ENCODE results near the gene ASRGL1. TPM values are rescaled to one million over a fixed set of nuclear protein-coding genes. Genes with fewer than 3 reads are reported as not detected.

Gene ASRGL1
- total and polyA plus RNA-seq, 8 donors = 2.9 to 82.0 (median 35.3) TPM

- peak; percentile 54 to 95 for DNase-seq
- H3K4me1 ChIP-seq = peaks cover 46 to 76% (median 59%) of the 10 kb centered on the region in 4 donors
- TF ChIP-seq POLR2AphosphoS5 (IDR thresholded peaks at IDR 0.05) = peak; percentile 15 to 66 (median 48)
- TF ChIP-seq CTCF (IDR thresholded peaks at IDR 0.05) = no peak
- peak; percentile 40 for TF ChIP-seq EP300 (IDR thresholded peaks at IDR 0.05)
- H3K27me3 ChIP-seq = no peaks in the 10 kb centered on the region
- WGBS, 5 donors = 6 to 26% (median 25%) methylated on average over 9 of the region's 9 CpGs
- peak overlapping the region in 4 of 5 donors; percentile 80 to 88 (median 82) for H3K27ac ChIP-seq
- intact Hi-C loops (cut with DNase I; ENCODE audit: low total_unique reads) = no loop called here
- H3K4me3 ChIP-seq = no peak overlapping the region
- no peaks in the 10 kb centered on the region for H3K36me3 ChIP-seq
- H3K9me3 ChIP-seq = no peaks in the 10 kb centered on the region
These were observed 63.5 kb downstream of the ASRGL1 start for GRCh38 chr11:62400760-62401159.

DNA sequence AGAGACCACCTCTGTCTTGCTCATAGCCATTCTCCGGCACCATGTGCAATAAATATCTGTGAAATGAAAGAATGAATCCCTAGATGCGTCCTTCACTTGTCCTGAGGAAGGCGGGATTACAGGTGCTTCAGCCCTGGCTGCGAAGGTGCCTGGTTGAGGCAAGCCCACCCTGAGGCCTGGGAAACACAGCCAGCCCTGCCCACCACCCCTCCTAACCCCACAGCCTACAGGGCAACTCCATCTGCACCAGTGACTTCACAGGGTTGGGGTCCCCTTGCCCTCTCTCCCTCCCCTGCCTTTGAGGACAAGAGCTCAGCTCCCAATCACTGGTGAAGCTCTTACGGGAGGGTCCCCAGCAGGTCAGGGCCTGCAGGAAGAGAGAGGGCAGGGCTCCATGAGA, 64.1 kb downstream of the ASRGL1 start:
- peaks cover 46 to 71% (median 58%) of the 10 kb centered on the region in 4 donors for H3K4me1 ChIP-seq

DNA sequence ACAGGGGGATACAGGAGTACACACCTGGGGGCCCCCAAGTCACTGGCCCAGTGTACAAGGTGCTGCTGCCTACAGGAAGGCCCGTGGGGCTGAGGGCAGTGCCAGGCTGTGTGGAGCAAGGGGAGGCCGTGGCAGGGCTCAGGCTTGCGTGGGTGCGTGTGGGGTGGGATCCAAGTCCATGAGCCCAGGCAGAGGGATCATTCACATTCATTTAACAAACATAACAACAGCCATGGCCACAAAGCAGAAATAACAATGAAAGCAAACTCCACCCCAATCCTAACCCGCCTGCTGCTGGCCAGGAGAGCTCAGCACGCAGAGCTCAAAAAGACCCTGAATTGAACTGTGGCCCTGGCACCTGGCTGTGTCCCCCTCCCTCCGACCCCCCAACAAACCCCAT, 64.6 kb downstream of the ASRGL1 start:
- WGBS, 5 donors = 53 to 82% (median 71%) methylated on average over 7 of the region's 7 CpGs
- DNase-seq = no peak
- H3K4me1 ChIP-seq = peaks cover 46 to 66% (median 57%) of the 10 kb centered on the region in 4 donors
- TF ChIP-seq POLR2A (IDR thresholded peaks at IDR 0.05) (no peak), EP300 (IDR thresholded peaks at IDR 0.05) (no peak), POLR2AphosphoS5 (IDR thresholded peaks at IDR 0.05) (no peak), CTCF (IDR thresholded peaks at IDR 0.05) (no peak)
- intact Hi-C loops (cut with DNase I; ENCODE audit: low total_unique reads) = no loop called here
- H3K36me3 ChIP-seq = no peaks in the 10 kb centered on the region
- no peaks in the 10 kb centered on the region for H3K27me3 ChIP-seq
- no peaks in the 10 kb centered on the region for H3K9me3 ChIP-seq
- H3K27ac ChIP-seq = peak overlapping the region; percentile 0 to 88 (median 81)
- H3K4me3 ChIP-seq = peak overlapping the region in 2 of 4 donors; percentile 4 to 15

More for the DNA sequence above, 64.1 kb downstream of the ASRGL1 start:
- DNase-seq = no peak
- intact Hi-C loops (cut with DNase I; ENCODE audit: low total_unique reads) = no loop called here
- H3K27ac ChIP-seq = peak overlapping the region; percentile 0 to 88 (median 81)
- no peak overlapping the region for H3K4me3 ChIP-seq
- H3K9me3 ChIP-seq = no peaks in the 10 kb centered on the region
- H3K27me3 ChIP-seq = no peaks in the 10 kb centered on the region
- H3K36me3 ChIP-seq = no peaks in the 10 kb centered on the region
- TF ChIP-seq EP300 (IDR thresholded peaks at IDR 0.05) = no peak
- no peak for TF ChIP-seq POLR2AphosphoS5 (IDR thresholded peaks at IDR 0.05)
- no peak for TF ChIP-seq CTCF (IDR thresholded peaks at IDR 0.05)
- no peak for TF ChIP-seq POLR2A (IDR thresholded peaks at IDR 0.05)
- WGBS, 5 donors = 86 to 95% (median 94%) methylated on average over 4 to 5 of the region's 5 CpGs

DNA sequence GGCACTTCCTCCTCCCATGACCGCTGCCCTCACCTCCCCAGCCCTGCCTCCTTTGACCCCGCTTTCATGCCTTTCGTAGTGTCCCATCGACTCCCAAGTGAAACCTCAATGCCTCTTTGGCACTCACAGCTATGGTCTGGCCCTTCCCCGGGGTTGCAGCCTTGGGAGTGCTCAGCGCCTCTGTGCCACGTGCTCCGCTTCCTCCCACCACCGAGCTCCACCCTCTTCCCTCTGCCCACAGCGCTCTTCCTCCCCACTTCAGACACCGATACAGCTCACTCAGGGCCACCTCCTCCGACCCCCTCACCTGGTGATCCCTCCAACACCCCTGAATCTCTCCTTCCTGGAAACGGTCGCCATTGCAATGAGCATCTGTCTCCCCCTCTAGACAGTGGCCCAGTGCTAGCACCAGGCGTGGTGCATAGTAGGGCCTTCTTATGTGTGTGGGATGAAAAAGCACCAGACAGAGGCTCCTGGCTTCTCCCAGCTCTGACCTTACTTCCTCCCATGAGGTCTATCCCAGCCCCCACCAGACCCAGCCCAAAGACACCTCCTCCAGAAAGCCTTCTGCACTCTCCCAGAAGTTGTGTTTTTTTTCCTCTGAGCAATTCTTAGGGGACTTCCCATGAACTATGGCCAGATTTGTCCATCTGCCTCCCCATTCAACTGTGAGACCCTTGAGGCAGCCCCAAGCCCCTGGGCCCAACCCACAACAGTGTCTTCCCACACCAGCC, 65.1 kb downstream of the ASRGL1 start:
- no peaks in the 10 kb centered on the region for H3K36me3 ChIP-seq
- WGBS, 5 donors = 47 to 65% (median 54%) methylated on average over 13 to 15 of the region's 15 CpGs
- TF ChIP-seq POLR2A (IDR thresholded peaks at IDR 0.05) (no peak), CTCF (IDR thresholded peaks at IDR 0.05) (no peak), EP300 (IDR thresholded peaks at IDR 0.05) (no peak), POLR2AphosphoS5 (IDR thresholded peaks at IDR 0.05) (no peak)
- H3K27ac ChIP-seq = peak overlapping the region; percentile 0 to 88 (median 81)
- DNase-seq = peak; percentile 29 to 72
- peak overlapping the region in 2 of 4 donors; percentile 4 to 15 for H3K4me3 ChIP-seq
- intact Hi-C loops (cut with DNase I; ENCODE audit: low total_unique reads) = no loop called here
- H3K9me3 ChIP-seq = no peaks in the 10 kb centered on the region
- peaks cover 46 to 60% (median 54%) of the 10 kb centered on the region in 4 donors for H3K4me1 ChIP-seq
- no peaks in the 10 kb centered on the region for H3K27me3 ChIP-seq
